Fibroblast of lung (primary cell): Measurements from ENCODE around the gene KDM7A.

Experiments used
- EZH2 ChIP-seq: IDR thresholded peaks from 2 replicates; pipeline ENCODE4 v1.5.1; 2012; ENCODE audit warnings: low read length, control low read depth, mild to moderate bottlenecking; ENCODE audit errors: missing control alignments
- TF ChIP-seq, protein P1 (sequence below), 2 donors: IDR thresholded peaks in 1 of 2; conservative IDR thresholded peaks in 1 of 2; 1 replicate in 1 of 2; 2 replicates in 1 of 2; pipeline ENCODE4 v1.5.1; 2011 to 2012; ENCODE audit warnings: low read length in 2 of 2, control low read depth in 1 of 2, inconsistent platforms in 1 of 2, low read depth in 1 of 2, mild to moderate bottlenecking in 1 of 2

DNA sequence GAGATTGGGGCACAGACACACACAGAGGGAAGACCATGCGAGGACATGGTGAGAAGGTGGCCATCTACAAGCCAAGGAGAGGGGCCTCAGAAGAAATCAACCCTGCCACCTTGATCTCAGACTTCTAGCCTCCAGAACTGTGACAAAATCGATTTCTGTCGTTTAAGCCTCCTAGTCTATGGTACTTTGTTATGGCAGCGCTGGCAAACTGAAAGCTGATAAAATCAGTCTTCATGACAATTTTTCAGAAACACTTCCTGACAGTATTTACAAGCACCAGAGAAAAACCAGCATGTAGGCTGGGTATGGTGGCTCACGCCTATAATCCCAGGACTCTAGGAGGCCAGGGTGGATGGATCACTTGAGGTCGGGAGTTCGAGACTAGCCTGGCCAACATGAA, 118.3 kb downstream of the KDM7A start:
- TF ChIP-seq, protein P1, sequence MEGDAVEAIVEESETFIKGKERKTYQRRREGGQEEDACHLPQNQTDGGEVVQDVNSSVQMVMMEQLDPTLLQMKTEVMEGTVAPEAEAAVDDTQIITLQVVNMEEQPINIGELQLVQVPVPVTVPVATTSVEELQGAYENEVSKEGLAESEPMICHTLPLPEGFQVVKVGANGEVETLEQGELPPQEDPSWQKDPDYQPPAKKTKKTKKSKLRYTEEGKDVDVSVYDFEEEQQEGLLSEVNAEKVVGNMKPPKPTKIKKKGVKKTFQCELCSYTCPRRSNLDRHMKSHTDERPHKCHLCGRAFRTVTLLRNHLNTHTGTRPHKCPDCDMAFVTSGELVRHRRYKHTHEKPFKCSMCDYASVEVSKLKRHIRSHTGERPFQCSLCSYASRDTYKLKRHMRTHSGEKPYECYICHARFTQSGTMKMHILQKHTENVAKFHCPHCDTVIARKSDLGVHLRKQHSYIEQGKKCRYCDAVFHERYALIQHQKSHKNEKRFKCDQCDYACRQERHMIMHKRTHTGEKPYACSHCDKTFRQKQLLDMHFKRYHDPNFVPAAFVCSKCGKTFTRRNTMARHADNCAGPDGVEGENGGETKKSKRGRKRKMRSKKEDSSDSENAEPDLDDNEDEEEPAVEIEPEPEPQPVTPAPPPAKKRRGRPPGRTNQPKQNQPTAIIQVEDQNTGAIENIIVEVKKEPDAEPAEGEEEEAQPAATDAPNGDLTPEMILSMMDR (conservative IDR thresholded peaks at IDR 0.05 in 1 of 2, IDR thresholded peaks at IDR 0.05 in 1 of 2; ENCODE audit: low read depth in 1 of 2, low read length in 2 of 2) = no peak
- TF ChIP-seq EZH2 = no peak
